Measurements from ENCODE around the gene RHOA.

Gene RHOA

DNA sequence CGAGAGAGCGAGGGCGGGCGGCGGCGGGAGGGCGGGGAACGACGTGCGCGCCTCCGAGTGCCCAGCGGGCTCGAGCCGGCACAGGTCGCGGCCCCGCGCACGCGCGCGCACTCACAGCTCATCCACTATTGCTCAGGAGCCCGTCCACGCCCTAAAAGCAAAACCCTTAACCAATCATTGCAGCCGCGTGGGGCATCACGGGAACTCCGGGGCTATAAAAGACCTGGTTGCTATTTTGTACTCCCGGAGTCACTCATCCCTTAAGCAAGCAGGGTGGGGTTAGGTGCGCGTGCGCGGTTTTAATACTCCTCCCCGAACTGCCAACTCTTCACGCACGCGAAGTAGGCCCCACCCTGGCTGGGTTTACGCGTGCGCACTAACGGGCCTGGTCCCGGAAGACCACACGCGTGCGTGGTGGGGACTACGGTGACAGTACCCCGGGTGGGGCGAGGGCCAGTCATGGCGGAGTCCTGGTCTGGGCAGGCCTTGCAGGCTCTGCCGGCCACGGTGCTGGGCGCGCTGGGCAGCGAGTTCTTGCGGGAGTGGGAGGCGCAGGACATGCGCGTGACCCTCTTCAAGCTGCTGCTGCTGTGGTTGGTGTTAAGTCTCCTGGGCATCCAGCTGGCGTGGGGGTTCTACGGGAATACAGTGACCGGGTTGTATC is at the start of gene RHOA, which contains the start of gene TCTA:
Gene RHOA (minus strand): TSS at position 9 of the 664 bp plus-strand sequence. CDS start 36,387 bp downstream, outside the sequence.
Gene TCTA (plus strand): TSS at position 456 of the 664 bp plus-strand sequence. CDS start 4 bp downstream, at position 460.
- in situ Hi-C loops (cut with MboI; ENCODE audit: low sequenced_read_pairs), result no loop called here

DNA sequence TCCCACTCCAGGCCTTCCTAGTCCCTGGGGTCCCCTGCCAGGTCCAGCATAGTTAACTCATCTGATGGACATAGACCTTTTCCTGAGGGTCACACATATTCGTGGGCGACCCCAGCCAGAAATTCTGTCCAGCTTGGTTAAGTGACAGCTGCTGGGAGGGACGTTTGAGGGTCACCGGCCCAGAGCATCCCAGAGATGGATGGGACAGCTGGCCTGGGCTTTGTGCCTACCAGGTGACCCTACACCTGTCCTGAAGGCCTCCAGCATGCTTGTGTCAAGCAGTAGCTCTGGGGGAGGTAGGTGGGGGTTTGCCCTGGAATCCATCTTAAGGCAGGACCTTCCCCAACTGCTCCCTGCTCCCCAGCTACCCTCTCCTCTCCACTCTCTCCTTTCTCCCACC is 49.2 kb upstream of the RHOA start:
- in situ Hi-C loops (cut with MboI; ENCODE audit: low sequenced_read_pairs), result no loop called here

DNA sequence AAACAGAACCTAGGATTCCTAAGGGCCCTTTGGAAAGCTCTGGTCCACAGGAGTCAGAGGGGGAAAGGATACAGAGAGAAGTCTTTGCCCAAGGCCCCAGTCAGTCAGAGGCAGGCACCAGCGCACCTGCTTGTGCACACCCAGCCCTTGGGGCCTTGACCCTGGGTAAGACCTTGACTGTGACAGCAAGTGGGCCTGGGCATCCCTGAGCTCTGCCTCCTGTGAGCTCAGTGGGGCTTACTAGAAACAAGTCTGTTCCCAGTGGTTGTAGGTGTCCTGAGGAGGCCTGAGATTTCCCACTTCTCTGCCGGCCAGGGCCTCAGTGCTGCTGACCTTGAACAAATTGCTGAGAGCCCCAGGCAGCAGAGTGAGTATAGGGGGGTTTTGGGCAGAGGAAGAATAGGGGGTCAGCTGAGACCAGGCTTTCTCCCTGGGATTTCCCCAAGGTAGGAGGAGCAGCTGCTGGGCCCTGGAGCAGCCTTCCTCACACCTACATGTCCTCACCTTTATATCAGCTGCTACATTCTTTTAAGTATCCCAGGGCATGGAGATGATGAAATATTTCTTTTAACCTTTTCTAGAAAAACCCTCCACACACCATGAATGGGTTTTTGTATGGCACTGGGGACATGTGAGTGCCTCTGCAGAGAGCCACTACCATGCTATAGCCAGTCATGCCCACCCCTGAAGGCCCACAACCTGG is 48.6 kb upstream of the RHOA start:
- in situ Hi-C loops (cut with MboI; ENCODE audit: low sequenced_read_pairs), result no loop called here

- in situ Hi-C loops (cut with MboI; ENCODE audit: low sequenced_read_pairs), result no loop called here
These were observed 44.7 kb upstream of the RHOA start for GRCh38 chr3:49456466-49456865.

DNA sequence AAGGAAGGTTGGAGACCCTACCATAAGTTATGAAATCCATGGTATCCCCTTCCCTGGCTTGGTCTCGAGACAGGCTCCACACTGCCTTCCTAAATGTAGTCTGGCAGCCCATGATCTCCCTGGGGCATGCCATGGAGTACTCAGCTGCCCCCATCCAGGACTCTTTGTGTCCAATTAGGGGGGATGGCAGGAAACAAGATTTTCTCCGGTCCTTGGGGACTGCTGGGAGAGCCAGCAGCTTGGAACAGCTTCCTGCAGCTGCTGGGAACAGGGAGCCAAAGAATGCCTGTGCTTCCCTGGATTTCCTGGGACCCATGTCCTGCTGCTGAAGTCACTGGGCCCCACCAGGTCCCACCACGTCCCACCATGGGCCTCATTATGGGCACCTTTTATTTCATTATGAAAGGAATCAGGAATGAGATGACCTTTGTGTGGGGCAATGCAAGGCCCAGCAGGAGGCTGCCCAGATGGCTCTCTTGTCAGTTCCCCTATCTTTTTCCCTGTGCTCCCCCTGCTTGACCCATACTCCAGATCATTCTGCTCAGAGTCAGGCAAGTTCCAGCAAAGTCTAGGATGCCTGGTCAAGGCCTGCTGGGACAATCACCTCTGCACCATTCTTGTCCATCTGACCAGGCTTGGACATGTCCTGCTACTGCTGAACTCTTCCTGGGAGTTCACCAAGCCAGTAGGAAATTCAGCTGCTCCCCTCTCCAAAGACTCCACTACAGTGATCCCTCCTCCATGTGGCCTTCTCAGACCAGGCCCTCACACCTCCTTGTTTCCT is 43.3 kb upstream of the RHOA start:
- in situ Hi-C loops (cut with MboI; ENCODE audit: low sequenced_read_pairs), result no loop called here

DNA sequence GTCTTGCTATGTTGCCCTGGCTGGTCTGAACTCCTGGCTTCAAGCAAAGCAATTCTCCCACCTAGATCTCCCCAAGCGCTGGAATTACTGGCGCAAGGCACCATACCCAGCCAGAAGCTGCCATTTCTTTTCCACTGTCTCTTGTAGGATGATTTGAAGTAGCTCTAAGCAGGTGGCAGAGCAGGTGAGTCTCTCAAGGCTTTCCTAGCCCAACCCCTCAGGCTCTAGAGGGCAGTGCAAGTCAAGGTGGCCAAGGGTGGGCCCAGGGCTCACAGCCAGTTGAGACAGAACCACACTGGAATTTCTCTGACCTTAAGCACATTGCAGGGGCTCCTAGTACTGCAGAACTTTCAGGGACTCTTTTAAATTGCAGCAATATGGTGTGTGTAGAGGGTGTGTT is 42.7 kb upstream of the RHOA start:
- in situ Hi-C loops (cut with MboI; ENCODE audit: low sequenced_read_pairs), result no loop called here

DNA sequence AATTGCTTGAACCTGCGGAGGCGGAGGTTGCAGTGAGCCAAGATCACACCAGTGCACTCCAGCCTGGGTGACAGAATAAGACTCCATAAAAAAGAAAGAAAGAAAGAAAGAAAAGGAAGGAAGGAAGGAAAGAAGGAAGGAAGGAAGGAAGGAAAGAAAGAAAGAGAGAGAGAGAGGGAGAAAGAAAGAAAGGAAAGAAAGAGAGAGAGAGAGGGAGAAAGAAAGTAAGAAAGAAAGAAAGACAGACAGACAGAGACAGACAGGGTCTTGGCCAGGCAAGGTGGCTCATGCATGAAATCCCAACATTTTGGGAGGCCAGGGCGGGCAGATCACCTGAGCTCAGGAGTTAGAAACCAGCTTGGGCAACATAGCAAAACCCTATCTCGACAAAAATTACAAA is 41.8 kb upstream of the RHOA start:
- in situ Hi-C loops (cut with MboI; ENCODE audit: low sequenced_read_pairs), result no loop called here

DNA sequence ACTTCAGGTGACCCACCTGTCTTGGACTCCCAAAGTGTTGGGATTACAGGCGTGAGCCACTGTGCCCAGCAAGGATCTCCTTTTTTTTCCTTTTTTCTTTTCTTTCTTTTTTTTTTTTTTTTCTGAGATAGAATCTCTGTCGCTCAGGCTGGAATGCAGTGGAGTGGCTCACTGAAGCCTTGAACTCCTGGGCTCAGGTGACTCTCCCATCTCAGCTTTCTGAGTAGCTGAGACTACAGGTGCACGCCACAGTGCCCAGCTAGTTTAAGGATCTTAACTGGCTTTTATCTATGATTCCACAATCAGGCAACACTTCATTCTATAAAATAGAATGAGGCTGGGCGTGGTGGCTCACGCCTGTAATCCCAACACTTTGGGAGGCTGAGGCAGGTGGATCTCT is 33.6 kb upstream of the RHOA start:
- in situ Hi-C loops (cut with MboI; ENCODE audit: low sequenced_read_pairs), result no loop called here

DNA sequence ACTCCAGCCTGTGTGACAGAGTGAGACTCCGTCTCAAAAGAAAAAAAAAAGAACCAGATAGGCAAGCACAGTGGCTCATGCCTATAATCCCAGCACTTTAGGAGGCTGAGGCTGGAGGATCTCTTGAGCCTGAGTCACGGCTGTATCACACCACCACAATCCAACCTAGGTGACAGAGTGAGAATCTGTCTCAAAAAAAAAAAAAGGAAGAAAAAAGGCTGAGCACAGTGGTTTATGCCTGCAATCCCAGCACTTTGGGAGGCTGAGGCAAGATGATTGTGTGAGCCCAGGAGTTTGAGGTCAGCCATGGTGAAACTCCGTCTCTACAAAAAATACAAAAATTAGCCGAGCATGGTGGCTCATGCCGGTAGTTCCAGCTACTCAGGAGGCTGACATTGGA is 23.0 kb upstream of the RHOA start:
- in situ Hi-C loops (cut with MboI; ENCODE audit: low sequenced_read_pairs), result no loop called here

DNA sequence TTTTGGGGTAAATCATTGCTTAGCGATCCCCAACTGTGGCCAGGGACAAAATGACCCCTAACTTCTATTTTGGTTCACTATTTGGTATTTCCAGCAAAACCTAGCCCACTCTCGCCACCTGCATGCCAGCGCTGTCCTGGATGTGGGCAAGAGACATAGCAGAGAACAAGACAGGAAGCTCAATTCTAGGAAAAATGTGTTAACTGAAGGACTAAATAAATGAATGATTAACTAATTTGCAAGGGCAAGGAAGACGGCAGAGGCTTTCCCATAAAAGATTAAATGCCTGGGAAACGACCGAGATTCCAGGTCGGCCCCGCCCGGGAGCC is 16.9 kb upstream of the RHOA start:
- in situ Hi-C loops (cut with MboI; ENCODE audit: low sequenced_read_pairs), result loop anchor here (10.0 kb wide), 1 partner anchor 84 kb away; the partner anchor contains the start of gene USP4

DNA sequence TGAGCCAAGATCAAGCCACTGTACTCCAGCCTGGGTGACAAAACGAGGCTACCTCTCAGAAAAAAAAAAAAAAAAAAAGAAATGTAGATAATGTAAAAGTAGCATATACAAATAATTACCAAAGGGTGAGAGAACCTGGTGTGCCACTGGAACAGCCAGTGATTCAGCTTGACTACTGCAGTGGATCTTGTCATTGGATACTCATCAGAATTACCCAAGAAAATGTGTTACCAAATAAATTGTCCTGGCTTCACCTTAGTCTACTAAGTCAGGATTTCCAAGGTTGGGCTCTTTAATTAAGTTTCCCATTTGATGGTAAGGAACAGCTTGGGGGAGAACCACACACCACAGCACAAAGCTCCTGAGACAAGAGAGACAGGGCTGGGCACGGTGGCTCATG is 15.8 kb upstream of the RHOA start:
- in situ Hi-C loops (cut with MboI; ENCODE audit: low sequenced_read_pairs), result loop anchor here (10.0 kb wide), 1 partner anchor 83 kb away; the partner anchor contains the start of gene USP4

GRCh38 chr3:49424816-49425215 is 13.0 kb upstream of the RHOA start:
- in situ Hi-C loops (cut with MboI; ENCODE audit: low sequenced_read_pairs), result loop anchor here (10.0 kb wide), 1 partner anchor 80 kb away; the partner anchor contains the start of gene USP4

DNA sequence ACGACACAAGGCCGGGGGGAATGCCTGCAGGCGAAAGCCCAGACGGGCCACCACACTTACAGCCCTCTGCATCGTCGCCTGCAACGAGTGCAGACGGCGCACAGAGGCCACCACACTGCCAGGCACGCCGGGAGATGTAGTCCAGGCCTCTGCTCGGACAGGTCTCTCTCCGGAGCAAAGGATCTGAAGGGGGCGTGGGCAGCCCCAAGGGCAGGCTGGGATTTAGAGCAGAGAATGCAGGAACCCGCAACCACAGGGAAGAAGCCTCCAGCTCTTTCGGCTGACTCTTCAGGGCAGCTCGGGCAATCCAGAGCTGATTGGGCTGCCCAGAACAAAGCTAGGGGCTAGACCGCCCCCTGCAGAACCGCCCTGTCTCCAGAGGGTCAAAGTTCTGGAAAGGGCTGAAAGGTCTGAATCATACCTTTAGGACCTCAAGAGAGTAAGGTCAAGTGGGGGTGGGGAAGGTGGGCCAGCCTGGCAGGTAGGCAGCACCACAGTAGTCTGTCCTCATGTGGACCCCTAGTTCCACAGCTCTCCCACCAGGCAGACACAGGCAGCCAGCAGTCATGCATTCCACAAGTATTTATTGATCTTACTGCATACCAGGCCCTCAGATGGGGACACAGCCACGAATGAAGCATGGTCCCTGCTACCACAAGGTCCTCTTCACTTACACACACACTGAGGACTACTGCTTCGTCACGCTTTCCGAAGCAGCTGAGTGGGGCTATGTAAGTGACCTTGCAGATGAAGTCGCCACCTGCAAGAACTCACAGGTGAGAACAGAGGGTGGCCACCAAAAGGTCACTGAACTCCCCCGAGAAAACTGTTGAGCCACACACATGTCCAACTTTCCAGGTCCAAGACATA is 10.8 kb upstream of the RHOA start, which contains the start of gene AMT:
Gene AMT (minus strand): TSS at position 95 of the 870 bp plus-strand sequence. CDS start 23 bp downstream, at position 72.
- in situ Hi-C loops (cut with MboI; ENCODE audit: low sequenced_read_pairs), result loop anchor here (10.0 kb wide), 1 partner anchor 78 kb away; the partner anchor contains the start of gene USP4

DNA sequence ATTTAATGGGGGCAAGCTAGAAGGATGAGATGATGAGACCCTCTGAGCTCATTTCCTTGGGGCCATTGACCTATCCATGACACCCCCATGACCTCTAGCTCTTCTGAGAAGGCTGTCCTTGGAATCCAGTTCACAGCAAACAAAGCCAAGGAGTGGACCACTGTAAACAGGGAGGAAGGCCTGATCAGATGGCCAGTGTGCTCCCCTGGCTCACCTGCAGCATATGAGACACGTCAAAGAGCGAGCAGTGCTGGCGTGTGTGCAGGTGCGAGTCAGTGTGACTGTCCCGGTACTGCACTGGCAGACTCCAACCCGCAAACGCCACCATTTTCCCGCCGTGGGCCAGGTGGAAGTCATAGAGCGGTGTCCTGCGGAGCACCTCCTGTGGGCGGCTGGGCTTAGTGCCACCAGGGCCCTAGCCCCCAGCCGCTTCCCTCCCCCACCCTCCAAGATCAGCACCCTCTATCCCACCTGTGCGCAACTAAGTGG is 10.2 kb upstream of the RHOA start:
- in situ Hi-C loops (cut with MboI; ENCODE audit: low sequenced_read_pairs), result loop anchor here (10.0 kb wide), 1 partner anchor 77 kb away; the partner anchor contains the start of gene USP4

DNA sequence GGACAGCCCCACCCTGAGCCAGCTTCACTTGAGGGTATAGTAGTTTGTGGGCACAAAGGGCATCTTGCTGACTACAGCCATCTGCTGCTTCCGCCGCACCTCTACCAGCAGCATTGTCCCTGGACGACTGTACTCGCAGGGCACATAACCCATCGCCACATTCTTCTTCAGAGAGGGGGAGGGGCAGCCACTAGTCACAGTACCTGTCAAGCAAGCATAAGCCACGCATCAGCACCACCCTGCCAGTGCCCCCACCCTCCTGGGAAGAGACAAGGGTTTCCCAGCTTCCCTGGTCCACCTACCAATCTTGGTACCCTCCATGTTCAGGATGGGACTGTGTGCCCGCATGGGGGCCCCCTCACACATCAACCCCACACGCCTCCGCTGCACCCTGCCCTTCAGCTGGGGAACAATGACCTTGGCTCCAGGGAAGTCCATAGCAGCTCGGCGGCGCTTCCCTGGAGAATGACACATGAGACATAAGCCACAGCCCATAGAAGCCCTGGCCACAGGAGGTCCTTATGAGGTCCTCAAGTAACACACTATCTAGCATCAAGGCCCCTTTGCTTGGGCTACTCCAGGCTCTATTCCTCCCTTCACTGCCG is 5.8 kb upstream of the RHOA start:
- in situ Hi-C loops (cut with MboI; ENCODE audit: low sequenced_read_pairs), result no loop called here

- in situ Hi-C loops (cut with MboI; ENCODE audit: low sequenced_read_pairs), result no loop called here
These were observed 5.1 kb upstream of the RHOA start for GRCh38 chr3:49416867-49417266.

DNA sequence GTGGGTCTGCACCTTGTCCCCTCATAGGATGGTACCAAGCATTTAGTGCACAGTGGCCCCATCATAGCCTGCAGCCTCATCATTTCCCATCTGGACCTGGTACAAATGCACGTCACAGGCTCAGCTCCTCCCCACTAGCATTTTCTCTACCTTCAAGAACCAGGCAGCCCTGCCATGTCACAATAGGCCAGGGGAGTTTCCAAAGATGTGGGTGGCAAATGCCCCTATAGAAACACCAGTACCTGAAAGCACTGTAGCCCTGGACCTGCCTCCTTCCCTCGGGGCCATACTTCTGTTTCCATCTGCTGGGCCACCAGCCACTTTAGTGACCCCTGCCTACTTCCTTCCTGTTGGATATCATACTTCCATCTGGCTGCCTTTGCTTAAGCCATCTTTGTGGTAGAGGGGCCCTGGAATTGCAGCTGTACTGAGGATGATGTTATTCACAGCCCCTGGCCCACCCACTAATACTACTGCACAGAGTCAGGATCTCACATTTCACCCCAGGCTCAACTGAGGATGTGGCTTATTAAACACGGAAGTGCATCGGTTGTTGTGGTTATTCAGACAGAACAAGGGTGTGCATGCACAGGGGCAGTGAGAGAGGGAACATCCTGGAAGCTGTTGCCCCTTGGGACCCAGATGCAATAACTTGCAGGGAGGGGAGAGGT is 4.3 kb upstream of the RHOA start:
- in situ Hi-C loops (cut with MboI; ENCODE audit: low sequenced_read_pairs), result no loop called here

DNA sequence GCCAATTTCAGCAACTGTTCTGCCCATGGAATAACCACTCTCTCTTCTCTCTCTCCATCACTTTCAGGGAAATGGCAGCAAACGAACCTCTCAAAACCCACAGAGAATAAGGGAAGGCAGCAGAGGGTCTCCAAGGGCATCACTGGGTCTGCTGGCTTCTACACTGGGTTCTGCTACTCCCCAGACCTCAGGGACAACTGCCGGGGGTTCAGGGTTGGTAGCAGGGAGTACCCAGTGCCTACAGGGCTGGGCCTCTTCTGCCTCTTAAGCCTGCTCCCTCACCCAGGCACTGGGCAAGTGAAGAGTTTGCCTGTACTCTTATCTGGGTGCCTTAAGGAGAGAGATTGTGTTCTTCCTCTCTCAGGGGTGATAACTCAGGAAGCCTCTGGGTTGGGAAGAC is 3.0 kb upstream of the RHOA start:
- in situ Hi-C loops (cut with MboI; ENCODE audit: low sequenced_read_pairs), result no loop called here

GRCh38 chr3:49413338-49413734 is 1.6 kb upstream of the RHOA start:
- in situ Hi-C loops (cut with MboI; ENCODE audit: low sequenced_read_pairs), result no loop called here
